Memory B cell (primary cell): ENCODE measurements around the gene RCC2.

Experiments
- ATAC-seq: fragments of 150-1000 bp; cut with Tn5 transposase; 2 replicates; pipeline ENCODE4 v1.10.0; 2021; ENCODE audit warnings: low read depth, mild to moderate bottlenecking, moderate library complexity
- DNase-seq, 2 donors: peaks; one replicate each; pipeline ENCODE4 v3.0.0; 2022; ENCODE audit warnings: low spot score in 2 of 2
- H3K27ac Mint-ChIP-seq: one replicate; pipeline ENCODE4 v1.8.0; 2022; ENCODE audit warnings: mild to moderate bottlenecking, moderate library complexity, mixed read lengths
- H3K27me3 Mint-ChIP-seq: one replicate; pipeline ENCODE4 v1.8.0; 2022; ENCODE audit warnings: mixed read lengths
- H3K36me3 Mint-ChIP-seq: one replicate; pipeline ENCODE4 v1.8.0; 2022; ENCODE audit warnings: mild to moderate bottlenecking, mixed read lengths
- H3K4me1 Mint-ChIP-seq: one replicate; pipeline ENCODE4 v1.8.0; 2022; ENCODE audit warnings: mixed read lengths
- H3K4me3 Mint-ChIP-seq: one replicate; pipeline ENCODE4 v1.8.0; 2022; ENCODE audit warnings: mild to moderate bottlenecking, moderate library complexity, mixed read lengths
- H3K9me3 Mint-ChIP-seq: one replicate; pipeline ENCODE4 v1.8.0; 2022; ENCODE audit warnings: mixed read lengths

RCC2 gene

GRCh38 chr1:17400725-17401341 lies 38.6 kb downstream of the RCC2 start:
- no peak for ATAC-seq
- no peaks in the 10 kb centered on the region for H3K9me3 Mint-ChIP-seq
- H3K27me3 Mint-ChIP-seq: no peaks in the 10 kb centered on the region
- no peaks in the 10 kb centered on the region for H3K36me3 Mint-ChIP-seq
- no peaks in the 10 kb centered on the region for H3K4me1 Mint-ChIP-seq
- no peak overlapping the region for H3K4me3 Mint-ChIP-seq
- H3K27ac Mint-ChIP-seq: no peak overlapping the region
- no peak for DNase-seq

- H3K27me3 Mint-ChIP-seq: peaks cover 2% of the 10 kb centered on the region
- H3K36me3 Mint-ChIP-seq: no peaks in the 10 kb centered on the region
- H3K4me3 Mint-ChIP-seq: no peak overlapping the region
- H3K4me1 Mint-ChIP-seq: peaks cover 5% of the 10 kb centered on the region
- H3K9me3 Mint-ChIP-seq: no peaks in the 10 kb centered on the region
- ATAC-seq: no peak
- H3K27ac Mint-ChIP-seq: no peak overlapping the region
- DNase-seq: no peak
Observed at GRCh38 chr1:17397910-17398695, 41.4 kb downstream of the RCC2 start.

GRCh38 chr1:17393230-17393629 lies 46.2 kb downstream of the RCC2 start:
- no peak overlapping the region for H3K27ac Mint-ChIP-seq
- DNase-seq: no peak
- H3K9me3 Mint-ChIP-seq: no peaks in the 10 kb centered on the region
- H3K27me3 Mint-ChIP-seq: peaks cover 2% of the 10 kb centered on the region
- H3K4me3 Mint-ChIP-seq: peak overlapping the region; percentile 21
- H3K4me1 Mint-ChIP-seq: peaks cover 10% of the 10 kb centered on the region
- no peaks in the 10 kb centered on the region for H3K36me3 Mint-ChIP-seq
- peak; percentile 66 for ATAC-seq

GRCh38 chr1:17392199-17392740 lies 47.2 kb downstream of the RCC2 start:
- no peak for ATAC-seq
- H3K36me3 Mint-ChIP-seq: no peaks in the 10 kb centered on the region
- peaks cover 10% of the 10 kb centered on the region for H3K4me1 Mint-ChIP-seq
- H3K27ac Mint-ChIP-seq: no peak overlapping the region
- no peak for DNase-seq
- no peak overlapping the region for H3K4me3 Mint-ChIP-seq
- no peaks in the 10 kb centered on the region for H3K9me3 Mint-ChIP-seq
- H3K27me3 Mint-ChIP-seq: peaks cover 2% of the 10 kb centered on the region

- no peak for DNase-seq
- Mint-ChIP-seq H3K4me3 (no peak overlapping the region), H3K9me3 (no peaks in the 10 kb centered on the region), H3K27ac (no peak overlapping the region), H3K27me3 (peaks cover 20% of the 10 kb centered on the region), H3K36me3 (no peaks in the 10 kb centered on the region), H3K4me1 (no peaks in the 10 kb centered on the region)
- no peak for ATAC-seq
Observed at GRCh38 chr1:17381161-17381560, 58.3 kb downstream of the RCC2 start.

- Mint-ChIP-seq H3K9me3 (no peaks in the 10 kb centered on the region), H3K27me3 (peaks cover 13% of the 10 kb centered on the region), H3K4me3 (no peak overlapping the region), H3K4me1 (no peaks in the 10 kb centered on the region), H3K36me3 (no peaks in the 10 kb centered on the region), H3K27ac (no peak overlapping the region)
- no peak for DNase-seq
- no peak for ATAC-seq
Observed at GRCh38 chr1:17377325-17377953, 62.0 kb downstream of the RCC2 start.

GRCh38 chr1:17375651-17376050 lies 63.8 kb downstream of the RCC2 start:
- Mint-ChIP-seq H3K27me3 (peaks cover 9% of the 10 kb centered on the region), H3K4me1 (no peaks in the 10 kb centered on the region), H3K4me3 (no peak overlapping the region), H3K36me3 (no peaks in the 10 kb centered on the region), H3K9me3 (no peaks in the 10 kb centered on the region), H3K27ac (no peak overlapping the region)
- DNase-seq (no peak), ATAC-seq (no peak)

- Mint-ChIP-seq H3K4me1 (no peaks in the 10 kb centered on the region), H3K4me3 (no peak overlapping the region), H3K27ac (no peak overlapping the region), H3K27me3 (peaks cover 6% of the 10 kb centered on the region), H3K9me3 (no peaks in the 10 kb centered on the region), H3K36me3 (no peaks in the 10 kb centered on the region)
- ATAC-seq: no peak
- DNase-seq: no peak
Observed at GRCh38 chr1:17372955-17373354, 66.5 kb downstream of the RCC2 start.

- Mint-ChIP-seq H3K36me3 (no peaks in the 10 kb centered on the region), H3K4me3 (no peak within 1 kb of the TSS)
- ATAC-seq: no peak
Observed at GRCh38 chr1:17371896-17372295, 67.6 kb downstream of the RCC2 start, which contains the start of gene PADI6. TSS of gene PADI6 (plus strand) at chr1:17372196. CDS start at chr1:17372246, 50 bp downstream.

GRCh38 chr1:17370618-17371017 lies 68.9 kb downstream of the RCC2 start:
- no peaks in the 10 kb centered on the region for H3K9me3 Mint-ChIP-seq
- no peaks in the 10 kb centered on the region for H3K4me1 Mint-ChIP-seq
- H3K4me3 Mint-ChIP-seq: no peak overlapping the region
- no peak for ATAC-seq
- H3K27me3 Mint-ChIP-seq: peaks cover 4% of the 10 kb centered on the region
- DNase-seq: no peak
- no peak overlapping the region for H3K27ac Mint-ChIP-seq
- H3K36me3 Mint-ChIP-seq: no peaks in the 10 kb centered on the region

More at GRCh38 chr1:17371896-17372295, 67.6 kb downstream of the RCC2 start, which contains the start of gene PADI6:
- peaks cover 5% of the 10 kb centered on the region for H3K27me3 Mint-ChIP-seq
- H3K9me3 Mint-ChIP-seq: no peaks in the 10 kb centered on the region
- DNase-seq: no peak
- H3K27ac Mint-ChIP-seq: no peak within 1 kb of the TSS
- no peaks in the 10 kb centered on the region for H3K4me1 Mint-ChIP-seq

GRCh38 chr1:17369466-17369865 lies 70.0 kb downstream of the RCC2 start:
- DNase-seq (no peak), ATAC-seq (no peak)
- Mint-ChIP-seq H3K36me3 (no peaks in the 10 kb centered on the region), H3K27ac (no peak overlapping the region), H3K9me3 (no peaks in the 10 kb centered on the region), H3K4me1 (no peaks in the 10 kb centered on the region), H3K4me3 (no peak overlapping the region), H3K27me3 (peaks cover 3% of the 10 kb centered on the region)

- Mint-ChIP-seq H3K9me3 (no peaks in the 10 kb centered on the region), H3K27me3 (peaks cover 10% of the 10 kb centered on the region), H3K27ac (no peak overlapping the region), H3K36me3 (no peaks in the 10 kb centered on the region), H3K4me1 (no peaks in the 10 kb centered on the region), H3K4me3 (no peak overlapping the region)
- no peak for ATAC-seq
- no peak for DNase-seq
Observed at GRCh38 chr1:17365293-17365692, 74.2 kb downstream of the RCC2 start.

GRCh38 chr1:17363771-17364170 lies 75.7 kb downstream of the RCC2 start:
- Mint-ChIP-seq H3K27ac (no peak overlapping the region), H3K9me3 (no peaks in the 10 kb centered on the region), H3K27me3 (peaks cover 10% of the 10 kb centered on the region), H3K4me3 (no peak overlapping the region), H3K4me1 (no peaks in the 10 kb centered on the region), H3K36me3 (no peaks in the 10 kb centered on the region)
- ATAC-seq: no peak
- no peak for DNase-seq

GRCh38 chr1:17363351-17363750 lies 76.1 kb downstream of the RCC2 start:
- no peak overlapping the region for H3K4me3 Mint-ChIP-seq
- peaks cover 10% of the 10 kb centered on the region for H3K27me3 Mint-ChIP-seq
- H3K4me1 Mint-ChIP-seq: no peaks in the 10 kb centered on the region
- no peak overlapping the region for H3K27ac Mint-ChIP-seq
- H3K36me3 Mint-ChIP-seq: no peaks in the 10 kb centered on the region
- ATAC-seq (no peak), DNase-seq (no peak)
- no peaks in the 10 kb centered on the region for H3K9me3 Mint-ChIP-seq
